Kidney epithelial cell (primary cell): ENCODE measurements around the gene KRTAP5-11. TPM values are rescaled to one million over a fixed set of nuclear protein-coding genes. Genes with fewer than 3 reads are reported as not detected.

Source experiments
- DNase-seq: peaks from one replicate; pipeline ENCODE4 v3.0.0-alpha.2; 2010; ENCODE audit warnings: low read depth
- H3K27me3 ChIP-seq: 2 replicates; pipeline ENCODE4 v1.6.0; 2011; ENCODE audit warnings: low read length; ENCODE audit not compliant: control insufficient read depth, insufficient read depth
- H3K36me3 ChIP-seq: 2 replicates; pipeline ENCODE4 v1.5.1; 2011; ENCODE audit warnings: low read length; ENCODE audit not compliant: control insufficient read depth, insufficient read depth
- H3K4me3 ChIP-seq: 2 replicates; pipeline ENCODE4 v1.5.1; 2011; ENCODE audit warnings: low read depth, mild to moderate bottlenecking, control low read depth, low read length
- CTCF ChIP-seq: IDR thresholded peaks from 2 replicates; pipeline ENCODE4 v1.5.1; 2011; ENCODE audit warnings: mild to moderate bottlenecking, moderate library complexity, low read length, control low read depth, inconsistent platforms; ENCODE audit not compliant: insufficient read depth, poor library complexity, severe bottlenecking
- total RNA-seq: library from RNA; depleted of rRNA; stranded (reverse); fragments of >200 nt; gene quantifications from 2 replicates; pipeline ENCODE4 v1.2.3, GENCODE V29; 2015

The KRTAP5-11 gene
- total RNA-seq, 1 donor from 2014 or later = not detected

- H3K4me3 ChIP-seq = no peak overlapping the region
- no peak for DNase-seq
- H3K27me3 ChIP-seq = peaks cover 8% of the 10 kb centered on the region
- no peaks in the 10 kb centered on the region for H3K36me3 ChIP-seq
- TF ChIP-seq CTCF = no peak
These were observed 18.2 kb downstream of the KRTAP5-11 start for GRCh38 chr11:71564430-71564829.

- no peak overlapping the region for H3K4me3 ChIP-seq
- no peak for DNase-seq
- TF ChIP-seq CTCF = peak; percentile 34
- H3K27me3 ChIP-seq = peaks cover 5% of the 10 kb centered on the region
- H3K36me3 ChIP-seq = no peaks in the 10 kb centered on the region
These were observed 19.3 kb downstream of the KRTAP5-11 start for GRCh38 chr11:71563406-71563805.

- Histone ChIP-seq H3K36me3 (no peaks in the 10 kb centered on the region), H3K4me3 (no peak overlapping the region), H3K27me3 (peaks cover 5% of the 10 kb centered on the region)
- no peak for TF ChIP-seq CTCF
- DNase-seq = no peak
These were observed 20.6 kb downstream of the KRTAP5-11 start for GRCh38 chr11:71562120-71562519.

- no peak for TF ChIP-seq CTCF
- H3K36me3 ChIP-seq = no peaks in the 10 kb centered on the region
- H3K4me3 ChIP-seq = no peak overlapping the region
- no peak for DNase-seq
- peaks cover 4% of the 10 kb centered on the region for H3K27me3 ChIP-seq
These were observed 23.7 kb downstream of the KRTAP5-11 start for GRCh38 chr11:71558996-71559395.

- Histone ChIP-seq H3K4me3 (no peak overlapping the region), H3K27me3 (no peaks in the 10 kb centered on the region), H3K36me3 (no peaks in the 10 kb centered on the region)
- DNase-seq = no peak
- TF ChIP-seq CTCF = no peak
These were observed 25.4 kb downstream of the KRTAP5-11 start for GRCh38 chr11:71557257-71557656.

- no peak for DNase-seq
- Histone ChIP-seq H3K36me3 (no peaks in the 10 kb centered on the region), H3K27me3 (no peaks in the 10 kb centered on the region), H3K4me3 (no peak overlapping the region)
- TF ChIP-seq CTCF = no peak
These were observed 26.7 kb downstream of the KRTAP5-11 start for GRCh38 chr11:71556018-71556417.
